GM18909 (cell line): ENCODE measurements around the gene NR3C2.
"Not testable (repeated sequence)": the region's sequence is repeated elsewhere in the genome, so short reads cannot be mapped to it uniquely, and the experiment has no call there.

Source experiments
- ATAC-seq: cut with Tn5 transposase; IDR thresholded peaks from one replicate; pipeline ENCODE4 v1.9.1; 2021; ENCODE audit warnings: mild to moderate bottlenecking; ENCODE audit not compliant: unreplicated experiment, poor library complexity

NR3C2 gene

GRCh38 chr4:148090503-148091476 lies 351.4 kb downstream of the NR3C2 start:
- ATAC-seq: no peak

GRCh38 chr4:148090029-148090428 lies 352.2 kb downstream of the NR3C2 start:
- ATAC-seq: no peak

DNA sequence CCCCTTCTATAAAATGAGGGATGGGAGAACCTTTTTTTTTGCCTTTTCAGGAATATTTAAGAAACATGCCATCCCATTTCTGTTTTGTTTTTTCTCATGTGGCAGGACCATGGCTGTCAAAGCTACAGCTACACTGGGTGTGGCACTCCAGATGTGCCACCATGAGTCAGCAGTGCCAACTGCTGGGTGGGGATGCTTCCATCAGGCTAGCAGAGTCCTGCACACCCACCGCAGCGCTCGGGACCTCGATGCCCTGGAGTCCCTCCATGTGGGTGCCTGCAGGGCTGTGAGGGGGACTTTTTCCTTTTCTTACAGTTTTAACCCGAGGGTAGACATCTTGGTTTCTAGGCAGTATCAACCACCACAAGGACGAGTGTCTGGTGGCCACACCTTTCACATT lies 352.6 kb downstream of the NR3C2 start:
- no peak for ATAC-seq

- not testable (repeated sequence) for ATAC-seq
Observed at GRCh38 chr4:148083073-148083472, 359.1 kb downstream of the NR3C2 start.

DNA sequence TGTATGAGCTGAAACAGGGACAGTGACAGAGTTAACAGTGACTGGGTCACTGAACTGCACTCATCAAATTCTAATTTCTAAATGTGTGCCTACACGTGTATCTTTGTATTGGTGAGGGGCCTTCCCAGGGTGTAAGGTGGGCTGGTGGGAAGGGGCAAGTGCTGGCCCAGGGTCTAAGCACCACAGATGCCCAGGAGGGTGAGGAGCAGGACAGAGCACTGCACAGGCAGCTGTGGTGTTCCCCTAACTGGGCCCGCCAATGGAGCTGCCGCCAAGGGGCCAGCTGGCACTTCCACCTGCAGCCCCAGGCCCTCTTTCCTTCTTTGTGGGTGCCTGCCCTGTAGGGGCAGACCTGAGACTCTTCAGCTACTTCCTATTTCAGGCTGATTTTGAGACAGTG lies 360.5 kb downstream of the NR3C2 start:
- ATAC-seq: no peak

DNA sequence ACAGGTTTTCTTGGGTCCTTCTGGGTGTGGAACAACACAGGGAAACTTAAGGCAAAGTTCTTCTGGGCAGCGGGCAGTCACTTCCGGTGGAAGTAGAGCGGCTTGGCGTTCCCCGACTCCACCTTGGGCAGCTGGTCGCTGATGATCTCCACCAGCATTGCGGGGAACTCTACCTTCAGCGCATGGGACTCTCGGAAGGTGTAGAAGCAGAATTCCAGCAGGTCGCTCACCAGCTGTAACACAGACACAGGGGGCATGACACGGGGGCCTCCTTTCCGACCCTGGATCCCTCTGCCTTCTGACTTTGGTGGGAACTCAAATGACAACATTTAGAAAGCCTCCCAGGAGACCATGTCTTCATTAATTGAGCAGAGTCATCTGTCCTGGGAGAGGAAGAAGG lies 360.9 kb downstream of the NR3C2 start:
- ATAC-seq: no peak

DNA sequence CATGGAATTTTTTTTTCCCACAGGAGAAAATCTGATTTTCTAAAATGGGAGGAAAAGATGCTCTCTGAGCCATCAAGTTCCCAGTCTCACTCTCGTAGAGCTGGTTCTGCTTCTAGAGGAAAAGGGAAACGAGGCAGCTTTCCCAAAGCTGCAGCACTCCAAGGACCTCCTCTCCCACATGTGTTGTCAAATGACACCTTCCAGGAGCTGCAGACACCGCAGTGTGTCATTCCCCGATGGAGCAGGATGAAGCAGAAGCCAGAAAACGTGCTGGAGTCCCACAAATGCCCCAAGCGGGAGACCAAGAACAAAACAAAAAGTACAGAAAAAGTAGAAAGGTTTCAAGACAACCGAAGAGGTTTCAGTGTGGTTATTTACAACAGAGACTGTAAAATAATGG lies 362.3 kb downstream of the NR3C2 start:
- ATAC-seq: no peak

DNA sequence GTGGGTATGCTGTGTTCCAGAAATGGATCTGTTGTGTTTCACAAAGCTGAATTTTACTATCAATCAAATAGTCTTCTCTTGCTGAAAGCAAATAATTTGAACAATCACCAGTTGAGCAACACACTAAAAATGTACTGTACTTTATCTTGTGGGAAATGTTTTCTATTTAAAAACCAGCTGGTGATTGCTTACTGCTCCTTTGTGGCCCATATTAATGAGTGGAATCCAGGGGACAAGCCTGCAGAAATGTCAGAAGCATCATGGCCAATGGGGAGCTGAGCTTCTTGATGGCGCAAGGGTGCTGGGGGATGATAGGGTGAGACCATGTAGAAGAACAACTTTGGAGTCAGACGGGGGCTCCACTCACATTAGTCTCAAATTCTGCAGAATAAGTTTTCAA lies 364.2 kb downstream of the NR3C2 start:
- no peak for ATAC-seq

DNA sequence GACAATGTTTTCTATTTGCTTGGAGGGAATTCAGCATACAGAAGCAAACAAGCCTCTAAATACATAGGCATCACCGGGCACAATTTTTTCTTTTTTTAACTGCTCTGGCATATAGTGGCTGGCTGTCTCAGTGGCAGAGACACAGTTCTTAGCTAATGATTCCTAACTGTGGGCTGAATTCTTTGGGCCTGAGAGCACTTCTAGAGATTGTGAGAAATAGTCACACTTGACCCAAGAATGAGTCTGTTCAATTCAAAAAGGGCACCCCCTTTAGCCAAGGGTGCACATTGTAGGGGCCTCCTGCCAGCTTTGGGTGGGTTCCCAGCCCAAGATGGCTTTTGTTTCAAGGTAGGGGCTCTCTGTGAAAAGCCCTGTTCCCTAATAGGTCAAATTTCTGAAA lies 364.6 kb downstream of the NR3C2 start:
- ATAC-seq: no peak

GRCh38 chr4:148076964-148077363 lies 365.2 kb downstream of the NR3C2 start:
- no peak for ATAC-seq

DNA sequence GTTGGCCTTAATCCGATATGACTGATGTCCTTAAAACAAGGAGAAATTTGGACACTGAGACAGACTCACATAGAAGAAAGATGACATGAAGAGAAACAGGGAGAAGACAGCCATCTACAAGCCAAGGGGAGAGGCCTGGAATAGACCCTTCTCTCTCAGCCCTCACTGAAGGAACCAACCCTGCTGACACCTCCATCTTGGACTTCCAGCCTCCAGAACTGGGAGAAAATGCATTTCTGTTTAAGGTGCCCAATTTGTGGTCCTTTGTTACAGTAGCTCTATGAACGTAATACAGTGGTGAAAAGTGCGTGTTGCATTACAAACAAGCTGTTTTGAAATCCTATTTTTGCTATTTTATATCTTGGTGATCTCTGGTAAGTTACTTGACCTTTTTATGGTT lies 366.8 kb downstream of the NR3C2 start:
- no peak for ATAC-seq

- no peak for ATAC-seq
Observed at GRCh38 chr4:148074462-148074861, 367.8 kb downstream of the NR3C2 start.

- no peak for ATAC-seq
Observed at GRCh38 chr4:148073349-148073748, 368.9 kb downstream of the NR3C2 start.

DNA sequence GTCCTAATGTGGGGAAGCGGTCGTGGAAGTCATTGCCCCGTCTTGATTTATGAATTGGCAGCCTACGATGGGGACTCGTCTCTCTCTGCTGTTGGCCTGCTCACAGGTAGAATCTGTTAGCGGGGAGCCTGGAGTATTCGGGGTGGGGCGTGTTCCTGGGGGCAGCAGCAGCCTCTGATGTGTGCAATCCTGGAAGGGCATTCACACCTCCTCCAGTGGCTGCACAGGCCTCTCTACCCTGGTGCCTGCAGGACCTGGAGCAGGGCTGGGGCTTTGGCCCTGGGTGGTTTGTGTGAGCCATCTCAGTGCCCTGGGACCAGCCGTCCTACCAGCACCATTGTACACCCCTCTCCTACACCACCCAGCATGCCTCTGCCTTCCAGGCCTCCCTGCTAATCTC lies 369.4 kb downstream of the NR3C2 start:
- no peak for ATAC-seq

DNA sequence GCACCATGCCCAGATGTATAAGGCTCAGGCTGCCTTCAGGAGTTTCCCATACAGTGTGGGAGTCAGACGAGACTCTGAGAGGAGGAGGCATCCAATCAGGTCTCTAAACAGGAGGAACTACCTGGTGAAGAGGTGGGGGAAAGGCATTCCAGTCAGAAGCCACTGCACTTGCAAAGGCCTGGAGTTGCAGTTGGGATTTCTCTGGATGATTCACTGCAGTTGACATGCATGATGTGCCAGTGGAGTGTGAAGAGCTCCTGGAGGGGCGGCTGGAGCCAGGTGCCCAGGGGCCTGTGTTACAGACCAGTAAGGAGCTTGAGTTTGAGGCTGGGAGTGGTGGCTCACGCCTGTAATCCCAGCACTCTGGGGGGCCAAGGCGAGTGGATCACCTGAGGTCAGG lies 371.2 kb downstream of the NR3C2 start:
- ATAC-seq: no peak

GRCh38 chr4:148069895-148070178 lies 372.4 kb downstream of the NR3C2 start:
- no peak for ATAC-seq

GRCh38 chr4:148069086-148069894 lies 372.9 kb downstream of the NR3C2 start:
- no peak for ATAC-seq

- no peak for ATAC-seq
Observed at GRCh38 chr4:148068065-148068911, 373.9 kb downstream of the NR3C2 start.

GRCh38 chr4:148067301-148067916 lies 374.8 kb downstream of the NR3C2 start:
- no peak for ATAC-seq

DNA sequence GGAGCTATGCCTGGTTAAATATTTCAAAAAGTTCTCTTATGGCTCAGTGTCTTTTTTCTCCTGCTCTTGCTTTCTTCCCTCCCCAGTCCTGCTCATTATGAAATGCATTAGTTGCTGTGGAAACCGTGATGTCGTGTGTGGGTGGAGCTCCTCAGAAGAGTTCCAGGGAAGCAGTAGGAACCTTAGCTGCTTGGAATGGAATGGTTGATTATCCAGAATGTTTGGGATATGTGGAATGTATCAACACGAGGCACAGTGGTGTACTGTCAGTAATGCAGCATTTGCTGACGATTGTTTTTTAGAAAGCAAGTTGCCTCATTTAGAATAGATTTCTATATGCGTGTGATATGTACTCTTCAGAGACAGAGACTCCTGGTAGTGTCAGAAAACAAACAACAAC lies 377.1 kb downstream of the NR3C2 start:
- ATAC-seq: no peak
